Measurements from ENCODE around the gene LRCOL1. TPM values are rescaled to one million over a fixed set of nuclear protein-coding genes. Genes with fewer than 3 reads are reported as not detected.

Gene LRCOL1
- total RNA-seq, 1 experiment from 2014 or later, result not detected

DNA sequence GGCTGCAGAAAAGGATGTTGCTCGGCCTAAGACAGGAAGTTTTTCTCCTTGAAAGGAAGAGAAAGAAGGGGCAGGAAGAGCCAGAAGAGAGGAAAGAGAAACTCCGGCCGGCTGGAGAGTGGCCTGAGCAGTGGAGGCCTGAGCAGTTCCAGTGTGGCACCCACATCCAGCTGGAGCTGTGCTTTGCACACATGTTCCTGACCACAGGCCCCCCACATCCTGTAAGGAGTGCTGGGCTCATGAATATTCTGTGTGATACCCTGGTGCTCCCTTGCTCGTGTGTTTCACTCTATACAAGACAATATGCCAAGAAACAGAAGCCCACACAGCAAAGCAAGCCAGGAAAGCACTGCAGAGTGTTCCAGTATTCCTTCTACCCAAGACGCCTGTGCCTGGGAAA, 49.7 kb upstream of the LRCOL1 start (continued):
- TF ChIP-seq, protein P1, sequence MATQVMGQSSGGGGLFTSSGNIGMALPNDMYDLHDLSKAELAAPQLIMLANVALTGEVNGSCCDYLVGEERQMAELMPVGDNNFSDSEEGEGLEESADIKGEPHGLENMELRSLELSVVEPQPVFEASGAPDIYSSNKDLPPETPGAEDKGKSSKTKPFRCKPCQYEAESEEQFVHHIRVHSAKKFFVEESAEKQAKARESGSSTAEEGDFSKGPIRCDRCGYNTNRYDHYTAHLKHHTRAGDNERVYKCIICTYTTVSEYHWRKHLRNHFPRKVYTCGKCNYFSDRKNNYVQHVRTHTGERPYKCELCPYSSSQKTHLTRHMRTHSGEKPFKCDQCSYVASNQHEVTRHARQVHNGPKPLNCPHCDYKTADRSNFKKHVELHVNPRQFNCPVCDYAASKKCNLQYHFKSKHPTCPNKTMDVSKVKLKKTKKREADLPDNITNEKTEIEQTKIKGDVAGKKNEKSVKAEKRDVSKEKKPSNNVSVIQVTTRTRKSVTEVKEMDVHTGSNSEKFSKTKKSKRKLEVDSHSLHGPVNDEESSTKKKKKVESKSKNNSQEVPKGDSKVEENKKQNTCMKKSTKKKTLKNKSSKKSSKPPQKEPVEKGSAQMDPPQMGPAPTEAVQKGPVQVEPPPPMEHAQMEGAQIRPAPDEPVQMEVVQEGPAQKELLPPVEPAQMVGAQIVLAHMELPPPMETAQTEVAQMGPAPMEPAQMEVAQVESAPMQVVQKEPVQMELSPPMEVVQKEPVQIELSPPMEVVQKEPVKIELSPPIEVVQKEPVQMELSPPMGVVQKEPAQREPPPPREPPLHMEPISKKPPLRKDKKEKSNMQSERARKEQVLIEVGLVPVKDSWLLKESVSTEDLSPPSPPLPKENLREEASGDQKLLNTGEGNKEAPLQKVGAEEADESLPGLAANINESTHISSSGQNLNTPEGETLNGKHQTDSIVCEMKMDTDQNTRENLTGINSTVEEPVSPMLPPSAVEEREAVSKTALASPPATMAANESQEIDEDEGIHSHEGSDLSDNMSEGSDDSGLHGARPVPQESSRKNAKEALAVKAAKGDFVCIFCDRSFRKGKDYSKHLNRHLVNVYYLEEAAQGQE (IDR thresholded peaks at IDR 0.05; ENCODE audit: low read depth), result no peak
- TF ChIP-seq SRF (IDR thresholded peaks at IDR 0.05; ENCODE audit: low read depth) (no peak), ZBTB33 (IDR thresholded peaks at IDR 0.05; ENCODE audit: extremely low read depth, insufficient replicate concordance, low read length) (no peak), CBX3 (IDR thresholded peaks at IDR 0.05; ENCODE audit: low read depth) (no peak)
- TF ChIP-seq, protein P2, sequence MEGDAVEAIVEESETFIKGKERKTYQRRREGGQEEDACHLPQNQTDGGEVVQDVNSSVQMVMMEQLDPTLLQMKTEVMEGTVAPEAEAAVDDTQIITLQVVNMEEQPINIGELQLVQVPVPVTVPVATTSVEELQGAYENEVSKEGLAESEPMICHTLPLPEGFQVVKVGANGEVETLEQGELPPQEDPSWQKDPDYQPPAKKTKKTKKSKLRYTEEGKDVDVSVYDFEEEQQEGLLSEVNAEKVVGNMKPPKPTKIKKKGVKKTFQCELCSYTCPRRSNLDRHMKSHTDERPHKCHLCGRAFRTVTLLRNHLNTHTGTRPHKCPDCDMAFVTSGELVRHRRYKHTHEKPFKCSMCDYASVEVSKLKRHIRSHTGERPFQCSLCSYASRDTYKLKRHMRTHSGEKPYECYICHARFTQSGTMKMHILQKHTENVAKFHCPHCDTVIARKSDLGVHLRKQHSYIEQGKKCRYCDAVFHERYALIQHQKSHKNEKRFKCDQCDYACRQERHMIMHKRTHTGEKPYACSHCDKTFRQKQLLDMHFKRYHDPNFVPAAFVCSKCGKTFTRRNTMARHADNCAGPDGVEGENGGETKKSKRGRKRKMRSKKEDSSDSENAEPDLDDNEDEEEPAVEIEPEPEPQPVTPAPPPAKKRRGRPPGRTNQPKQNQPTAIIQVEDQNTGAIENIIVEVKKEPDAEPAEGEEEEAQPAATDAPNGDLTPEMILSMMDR (IDR thresholded peaks at IDR 0.05 in 2 of 3, conservative IDR thresholded peaks at IDR 0.05 in 1 of 3; ENCODE audit: borderline replicate concordance in 1 of 3, insufficient read depth in 1 of 3, low read depth in 2 of 3, low read length in 2 of 3), result no peak

GRCh38 chr12:132659146-132659545, 48.8 kb upstream of the LRCOL1 start:
- no peak overlapping the region for H3K9ac ChIP-seq (ENCODE audit: low read length)
- intact Hi-C loops (cut with micrococcal nuclease), result no loop called here
- H3K79me2 ChIP-seq (ENCODE audit: insufficient read depth, low read length), result 0 out of 2 replicates have a peak, but pooled peaks cover 3% of the 10 kb centered on the region
- ChIA-PET POLR2A (no interaction called here), CTCF (no interaction called here), RAD21 (ENCODE audit: low non-redundant PET in 1 of 2, low total read pairs in 2 of 2, uncharacterized antibody in 2 of 2, unreplicated experiment in 2 of 2) (no interaction called here)
- H3K27me3 ChIP-seq (ENCODE audit: insufficient read depth, low read length), result no peaks in the 10 kb centered on the region
- H3K9me2 ChIP-seq (ENCODE audit: insufficient read depth), result no peaks in the 10 kb centered on the region
- peaks cover 60 to 77% of the 10 kb centered on the region in 2 experiments for H3K36me3 ChIP-seq (ENCODE audit: control insufficient read depth in 1 of 2, insufficient read depth in 2 of 2, low read length in 2 of 2)
- H2AFZ ChIP-seq (ENCODE audit: low read depth, low read length, poor library complexity, severe bottlenecking), result no peak overlapping the region
- ATAC-seq, result no peak
- no peak overlapping the region for H3K4me3 ChIP-seq (replicated peaks in 1 of 2; ENCODE audit: low read depth in 1 of 2, low read length in 2 of 2)
- no TSS peak for BruUV-seq (replicated peaks)
- H3K27ac ChIP-seq (ENCODE audit: low read depth, low read length), result no peak overlapping the region
- no peaks in the 10 kb centered on the region for H3K4me1 ChIP-seq (ENCODE audit: control insufficient read depth in 1 of 2, insufficient read depth in 2 of 2, low read length in 2 of 2)
- H3K4me2 ChIP-seq (ENCODE audit: low read length), result no peak overlapping the region
- DNase-seq (ENCODE audit: low read depth, low spot score), result no peak
- H3K9me3 ChIP-seq (ENCODE audit: control insufficient read depth in 1 of 2, insufficient read depth in 1 of 2, low read depth in 1 of 2, low read length in 2 of 2), result no peaks in the 10 kb centered on the region
- H4K20me1 ChIP-seq (ENCODE audit: insufficient read depth), result no peaks in the 10 kb centered on the region
- no peak for TF ChIP-seq ZFX (IDR thresholded peaks at IDR 0.05)
- TF ChIP-seq CBX3 (IDR thresholded peaks at IDR 0.05; ENCODE audit: low read depth), result no peak
- TF ChIP-seq, protein P2 (IDR thresholded peaks at IDR 0.05 in 2 of 3, conservative IDR thresholded peaks at IDR 0.05 in 1 of 3; ENCODE audit: borderline replicate concordance in 1 of 3, insufficient read depth in 1 of 3, low read depth in 2 of 3, low read length in 2 of 3), result no peak
- TF ChIP-seq SP1 (IDR thresholded peaks at IDR 0.05; ENCODE audit: low read depth), result no peak
- no peak for TF ChIP-seq FOSL1 (IDR thresholded peaks at IDR 0.05; ENCODE audit: low read depth)
- TF ChIP-seq, protein P3, sequence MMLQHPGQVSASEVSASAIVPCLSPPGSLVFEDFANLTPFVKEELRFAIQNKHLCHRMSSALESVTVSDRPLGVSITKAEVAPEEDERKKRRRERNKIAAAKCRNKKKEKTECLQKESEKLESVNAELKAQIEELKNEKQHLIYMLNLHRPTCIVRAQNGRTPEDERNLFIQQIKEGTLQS (IDR thresholded peaks at IDR 0.05), result no peak
- no peak for TF ChIP-seq EZH2phosphoT487 (IDR thresholded peaks at IDR 0.05; ENCODE audit: borderline replicate concordance)
- TF ChIP-seq POLR2AphosphoS5 (IDR thresholded peaks at IDR 0.05; ENCODE audit: low read depth, low read length), result no peak
- TF ChIP-seq SRF (IDR thresholded peaks at IDR 0.05; ENCODE audit: low read depth), result no peak
- no peak for TF ChIP-seq ELF1 (IDR thresholded peaks at IDR 0.05; ENCODE audit: borderline replicate concordance, low read depth)
- TF ChIP-seq EZH2 (IDR thresholded peaks at IDR 0.05), result no peak
- TF ChIP-seq TCF7L2 (IDR thresholded peaks at IDR 0.05; ENCODE audit: borderline replicate concordance, extremely low read depth, insufficient read depth, insufficient read length), result no peak
